ENCODE results near the gene MED10. TPM values are rescaled to one million over a fixed set of nuclear protein-coding genes. Genes with fewer than 3 reads are reported as not detected.

Gene MED10
- polyA plus RNA-seq, 1 donor (not counting 4 experiments of a cell fraction or from before 2014, with no cell fraction given), result 38.8 TPM

DNA sequence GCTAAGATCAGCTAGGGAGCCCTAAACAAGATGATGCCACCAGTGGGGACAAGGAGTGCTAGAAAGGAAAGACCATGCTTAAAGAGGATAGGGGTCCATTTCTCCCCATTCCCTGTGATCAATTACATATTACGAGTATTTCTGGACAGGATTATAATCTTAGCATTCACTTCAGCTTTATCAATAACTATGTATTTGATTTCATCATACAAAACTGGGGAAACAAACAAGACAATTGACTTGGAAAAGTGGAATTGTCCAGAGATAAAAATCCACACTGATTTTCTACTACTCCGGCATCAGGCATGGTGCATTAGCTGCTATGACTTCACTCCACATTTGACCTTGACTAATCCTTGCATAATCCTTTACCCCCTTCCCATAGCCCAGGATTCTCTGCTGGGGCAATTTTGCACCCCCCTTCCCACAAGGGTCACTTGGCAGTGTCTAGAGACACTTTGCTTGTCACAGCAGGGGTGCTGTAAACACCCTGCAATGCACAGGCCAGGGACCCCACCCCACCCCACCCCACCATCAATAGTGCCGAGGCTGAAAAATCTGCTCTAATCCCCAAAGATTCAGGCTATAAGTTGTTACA, 40.4 kb upstream of the MED10 start:
- Histone ChIP-seq H3K27me3 (ENCODE audit: control insufficient read depth, extremely low read depth, insufficient read depth, low read length) (no peaks in the 10 kb centered on the region), H3K4me3 (ENCODE audit: control insufficient read depth in 2 of 3, extremely low read depth in 1 of 3, insufficient read depth in 2 of 3, low read depth in 1 of 3, low read length in 3 of 3) (no peak overlapping the region), H4K20me1 (ENCODE audit: control insufficient read depth, extremely low read depth, insufficient read depth, low read length) (no peaks in the 10 kb centered on the region), H2AFZ (ENCODE audit: control insufficient read depth, low read length) (no peak overlapping the region), H3K79me2 (ENCODE audit: control insufficient read depth, insufficient read depth, low read length) (no peaks in the 10 kb centered on the region), H3K9ac (ENCODE audit: control insufficient read depth, extremely low read depth, insufficient read depth, low read length) (no peak overlapping the region), H3K9me3 (ENCODE audit: control insufficient read depth, low read depth, low read length) (no peaks in the 10 kb centered on the region), H3K9me1 (ENCODE audit: control insufficient read depth, extremely low read depth, insufficient read depth, low read length) (no peaks in the 10 kb centered on the region), H3K27ac (ENCODE audit: control insufficient read depth, insufficient read depth, low read length) (no peak overlapping the region), H3K4me1 (ENCODE audit: control insufficient read depth, extremely low read depth, insufficient read depth, low read length) (no peaks in the 10 kb centered on the region), H3K4me2 (ENCODE audit: control insufficient read depth, extremely low read depth, insufficient read depth, low read depth, low read length) (no peak overlapping the region), H3K36me3 (ENCODE audit: control insufficient read depth in 2 of 2, extremely low read depth in 1 of 2, insufficient read depth in 2 of 2, low read length in 2 of 2) (no peaks in the 10 kb centered on the region)
- FAIRE-seq, result no peak
- dilution Hi-C loops (cut with MboI; ENCODE audit: extremely low pct_ligation_motif_present, low sequenced_read_pairs), result no loop called here
- no peak for DNase-seq (ENCODE audit: low read depth, low spot score)
- TF ChIP-seq EZH2 (IDR thresholded peaks at IDR 0.05; ENCODE audit: low read length), result no peak
- TF ChIP-seq CTCF (optimal IDR thresholded peaks at IDR 0.05 in 1 of 3, IDR thresholded peaks at IDR 0.05 in 1 of 3, conservative IDR thresholded peaks at IDR 0.05 in 1 of 3; ENCODE audit: extremely low read depth in 1 of 3, insufficient read depth in 2 of 3, low read length in 3 of 3), result no peak

DNA sequence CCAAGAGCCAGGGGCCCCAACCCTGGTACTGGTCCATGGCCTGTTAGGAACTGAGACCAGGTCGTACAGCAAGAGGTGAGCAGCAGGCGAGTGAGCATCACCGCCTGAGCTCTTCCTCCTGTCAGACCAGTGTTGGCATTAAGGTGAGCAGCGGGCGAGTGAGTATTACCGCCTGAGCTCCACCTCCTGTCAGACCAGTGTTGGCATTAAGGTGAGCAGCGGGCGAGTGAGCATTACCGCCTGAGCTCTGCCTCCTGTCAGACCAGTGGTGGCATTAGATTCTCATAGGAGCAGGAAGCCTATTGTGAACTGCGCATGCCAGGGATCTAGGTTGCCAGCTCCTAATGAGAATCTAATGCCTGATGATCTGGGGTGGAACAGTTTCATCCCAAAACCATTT, 39.3 kb upstream of the MED10 start:
- dilution Hi-C loops (cut with MboI; ENCODE audit: extremely low pct_ligation_motif_present, low sequenced_read_pairs), result no loop called here
- Histone ChIP-seq H2AFZ (ENCODE audit: control insufficient read depth, low read length) (no peak overlapping the region), H3K9me1 (ENCODE audit: control insufficient read depth, extremely low read depth, insufficient read depth, low read length) (no peaks in the 10 kb centered on the region), H3K9me3 (ENCODE audit: control insufficient read depth, low read depth, low read length) (no peaks in the 10 kb centered on the region), H3K27ac (ENCODE audit: control insufficient read depth, insufficient read depth, low read length) (no peak overlapping the region), H3K4me1 (ENCODE audit: control insufficient read depth, extremely low read depth, insufficient read depth, low read length) (no peaks in the 10 kb centered on the region), H3K4me3 (ENCODE audit: control insufficient read depth in 2 of 3, extremely low read depth in 1 of 3, insufficient read depth in 2 of 3, low read depth in 1 of 3, low read length in 3 of 3) (no peak overlapping the region), H3K36me3 (ENCODE audit: control insufficient read depth in 2 of 2, extremely low read depth in 1 of 2, insufficient read depth in 2 of 2, low read length in 2 of 2) (no peaks in the 10 kb centered on the region), H3K27me3 (ENCODE audit: control insufficient read depth, extremely low read depth, insufficient read depth, low read length) (no peaks in the 10 kb centered on the region), H4K20me1 (ENCODE audit: control insufficient read depth, extremely low read depth, insufficient read depth, low read length) (no peaks in the 10 kb centered on the region), H3K4me2 (ENCODE audit: control insufficient read depth, extremely low read depth, insufficient read depth, low read depth, low read length) (no peak overlapping the region), H3K9ac (ENCODE audit: control insufficient read depth, extremely low read depth, insufficient read depth, low read length) (no peak overlapping the region), H3K79me2 (ENCODE audit: control insufficient read depth, insufficient read depth, low read length) (no peaks in the 10 kb centered on the region)
- DNase-seq (ENCODE audit: low read depth, low spot score) (no peak), FAIRE-seq (no peak)
- TF ChIP-seq CTCF (optimal IDR thresholded peaks at IDR 0.05 in 1 of 3, IDR thresholded peaks at IDR 0.05 in 1 of 3, conservative IDR thresholded peaks at IDR 0.05 in 1 of 3; ENCODE audit: extremely low read depth in 1 of 3, insufficient read depth in 2 of 3, low read length in 3 of 3), result no peak
- no peak for TF ChIP-seq EZH2 (IDR thresholded peaks at IDR 0.05; ENCODE audit: low read length)

Data from keratinocyte (primary cell).